Sciatic nerve (tissue), 2 donors: ENCODE data around the gene ERMP1. TPM values are rescaled to one million over a fixed set of nuclear protein-coding genes. Genes with fewer than 3 reads are reported as not detected.
A peak's percentile ranks its signal among the peaks of the same experiment; 100 is the strongest.

Experiments
- ATAC-seq: fragments of 200-7000 bp; cut with Tn5 transposase; one replicate; pipeline ENCODE4 v1.9.1; 2020; ENCODE audit warnings: mild to moderate bottlenecking, moderate library complexity
- DNase-seq: peaks from one replicate; pipeline ENCODE4 v3.0.0-alpha.2; 2020; ENCODE audit warnings: low spot score
- intact Hi-C: fragments of 100-400 bp; cut with DNase I; formaldehyde crosslinking; loops from one replicate; pipeline ENCODE4 v1.14.2; 2022
- total RNA-seq: library from RNA; stranded (reverse); fragmentation: NEBNext Ultra II Directional; extraction: Animal tissue kit (Norgen Biotek cat#: 25700); gene quantifications from one replicate; pipeline ENCODE4 v1.2.1, GENCODE V29; 2021
- donor health status: DM: no; HTN: no; CAD: no.
- donor health status: DM: no; HTN: no; CAD: no.

Gene ERMP1
- total RNA-seq, 1 donor from 2014 or later = 18.3 TPM

- DNase-seq = no peak
- no peak for ATAC-seq
- intact Hi-C loops = no loop called here
Measured at GRCh38 chr9:5857928-5858327, 25.0 kb upstream of the ERMP1 start.

DNA sequence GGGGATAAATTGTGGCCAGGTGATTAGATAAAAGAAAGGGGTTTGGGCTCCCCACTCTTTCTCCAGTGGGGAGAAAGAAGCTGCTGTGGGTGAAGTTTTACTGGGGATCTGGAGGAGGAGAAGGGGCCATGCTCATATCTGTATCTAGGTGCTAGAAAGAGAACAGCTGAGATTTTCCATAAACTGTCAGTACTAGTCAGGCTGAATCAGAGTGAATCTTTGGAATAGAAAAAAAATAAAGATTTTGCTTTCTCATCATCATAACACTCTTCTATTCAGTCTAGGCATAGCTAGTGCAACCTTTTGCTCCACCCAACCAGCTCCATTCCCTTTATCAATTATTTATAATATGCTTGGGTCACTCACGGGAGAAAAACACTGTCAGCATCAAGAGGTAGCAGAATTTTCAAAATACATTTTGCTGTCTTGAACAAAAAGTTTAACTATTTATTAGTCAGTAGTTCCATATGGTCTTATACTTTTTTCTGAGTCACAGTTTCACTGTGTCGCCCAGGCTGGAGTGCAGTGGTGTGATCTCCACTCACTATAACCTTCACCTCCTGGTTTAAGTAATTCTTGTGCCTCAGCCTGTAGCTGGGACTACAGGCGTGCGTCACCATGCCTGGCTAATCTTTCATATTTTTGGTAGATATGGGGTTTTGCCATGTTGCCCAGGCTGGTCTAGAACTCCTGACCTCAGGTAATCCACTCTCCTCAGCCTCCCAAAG is 21.3 kb upstream of the ERMP1 start:
- intact Hi-C loops = no loop called here
- ATAC-seq = no peak
- no peak for DNase-seq

DNA sequence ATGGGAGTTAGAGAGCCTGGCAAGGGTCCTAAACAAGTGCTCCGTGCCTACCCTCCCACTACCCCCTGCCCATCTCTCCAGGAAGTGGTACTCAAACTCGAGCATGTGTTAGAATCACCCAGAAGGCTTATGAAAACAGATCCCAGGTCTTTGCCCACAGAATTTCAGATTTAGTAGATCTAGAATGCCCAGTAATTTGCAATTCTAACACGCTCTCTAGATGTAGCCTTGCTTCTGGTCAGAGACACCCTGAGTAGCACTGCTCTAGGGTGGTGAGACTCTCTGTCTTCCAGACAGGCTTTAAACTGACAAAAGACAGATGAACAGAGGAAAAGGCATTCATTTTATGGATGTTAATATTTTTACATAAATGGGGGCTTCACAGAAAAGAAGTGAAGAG is 20.7 kb upstream of the ERMP1 start:
- no peak for ATAC-seq
- no peak for DNase-seq
- intact Hi-C loops = no loop called here

DNA sequence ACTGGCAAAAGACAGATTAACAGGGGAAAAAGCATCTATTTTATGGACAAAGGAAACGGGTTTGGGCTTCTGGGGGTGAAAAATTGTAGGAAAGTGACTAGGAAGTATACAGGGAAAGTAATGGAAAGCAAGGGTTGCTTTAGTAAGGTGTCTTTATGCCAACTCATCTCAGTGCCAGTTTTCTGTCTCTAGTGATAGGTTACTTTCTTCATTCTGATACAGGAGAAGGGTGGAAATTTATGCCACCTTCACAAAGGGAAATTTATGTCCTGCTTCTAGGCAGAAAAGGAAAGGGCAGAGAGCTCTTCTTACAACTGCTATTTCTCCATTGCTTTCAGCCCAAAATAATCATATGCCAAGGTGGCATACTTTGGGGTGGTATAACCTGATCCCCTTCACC is 20.1 kb upstream of the ERMP1 start:
- intact Hi-C loops = no loop called here
- ATAC-seq (no peak), DNase-seq (no peak)

DNA sequence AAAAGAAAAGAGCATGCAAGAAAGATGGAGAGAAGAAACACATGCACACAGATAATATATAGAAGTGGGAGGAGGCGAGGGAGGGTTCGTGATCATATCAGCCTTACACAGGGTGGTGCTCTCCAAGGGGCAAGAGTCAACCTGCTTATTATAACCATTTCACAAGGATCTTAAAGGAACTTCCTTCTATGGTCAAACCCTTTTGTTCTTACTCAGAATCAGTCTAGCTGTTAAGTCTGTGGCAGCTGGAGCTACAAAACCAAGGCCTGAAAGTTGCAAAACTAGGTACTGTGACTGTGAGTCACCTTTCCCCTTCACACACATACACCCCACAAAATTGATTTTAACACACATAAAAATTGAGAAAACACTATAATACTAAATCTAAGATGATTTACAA is 18.5 kb upstream of the ERMP1 start:
- no peak for ATAC-seq
- no peak for DNase-seq
- intact Hi-C loops = no loop called here

DNA sequence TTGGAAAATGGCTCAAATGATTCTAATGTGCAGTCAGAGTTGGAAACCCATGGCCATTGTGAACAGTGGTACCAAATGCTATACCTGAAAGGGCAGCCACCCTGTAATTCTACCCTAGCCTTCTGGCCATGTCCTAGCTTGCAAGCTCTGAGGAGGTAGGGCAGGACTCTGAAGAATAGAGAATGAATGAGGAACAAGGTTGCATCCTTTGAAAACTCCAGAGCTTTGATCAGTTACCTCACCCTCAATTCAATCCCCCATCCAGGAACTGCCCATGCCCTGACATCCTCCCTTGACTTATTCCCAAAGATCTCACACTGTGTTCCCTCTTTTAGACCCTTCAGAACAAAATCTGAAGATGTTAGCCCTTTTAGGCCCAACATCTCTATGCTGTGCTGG is 17.8 kb upstream of the ERMP1 start:
- no peak for DNase-seq
- intact Hi-C loops = no loop called here
- no peak for ATAC-seq

- DNase-seq (no peak), ATAC-seq (no peak)
- intact Hi-C loops = no loop called here
Measured at GRCh38 chr9:5848372-5848882, 15.5 kb upstream of the ERMP1 start.

GRCh38 chr9:5846501-5846921 is 13.6 kb upstream of the ERMP1 start:
- no peak for ATAC-seq
- intact Hi-C loops = no loop called here
- no peak for DNase-seq

DNA sequence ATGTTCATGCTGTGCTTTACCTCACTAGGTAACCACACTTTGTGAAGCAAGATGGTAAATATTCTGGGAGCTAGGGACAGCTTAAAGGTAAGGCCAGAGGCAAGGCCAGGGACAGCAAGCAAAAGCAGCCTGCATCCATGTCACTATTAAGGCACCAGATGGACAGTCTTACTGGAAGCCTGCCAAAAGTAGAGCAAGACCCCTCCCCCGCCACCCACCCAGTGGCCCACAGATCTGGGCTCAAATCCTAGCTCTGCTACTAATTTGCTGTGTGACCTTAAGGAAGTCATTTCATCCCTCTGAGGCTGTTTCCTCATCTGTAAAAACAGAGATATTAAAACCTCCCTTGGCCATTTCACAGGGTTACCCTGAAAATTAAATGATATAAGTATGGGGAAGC is 13.2 kb upstream of the ERMP1 start:
- ATAC-seq = no peak
- intact Hi-C loops = no loop called here
- no peak for DNase-seq

GRCh38 chr9:5845157-5845531 is 12.2 kb upstream of the ERMP1 start:
- ATAC-seq (no peak), DNase-seq (no peak)
- intact Hi-C loops = no loop called here

DNA sequence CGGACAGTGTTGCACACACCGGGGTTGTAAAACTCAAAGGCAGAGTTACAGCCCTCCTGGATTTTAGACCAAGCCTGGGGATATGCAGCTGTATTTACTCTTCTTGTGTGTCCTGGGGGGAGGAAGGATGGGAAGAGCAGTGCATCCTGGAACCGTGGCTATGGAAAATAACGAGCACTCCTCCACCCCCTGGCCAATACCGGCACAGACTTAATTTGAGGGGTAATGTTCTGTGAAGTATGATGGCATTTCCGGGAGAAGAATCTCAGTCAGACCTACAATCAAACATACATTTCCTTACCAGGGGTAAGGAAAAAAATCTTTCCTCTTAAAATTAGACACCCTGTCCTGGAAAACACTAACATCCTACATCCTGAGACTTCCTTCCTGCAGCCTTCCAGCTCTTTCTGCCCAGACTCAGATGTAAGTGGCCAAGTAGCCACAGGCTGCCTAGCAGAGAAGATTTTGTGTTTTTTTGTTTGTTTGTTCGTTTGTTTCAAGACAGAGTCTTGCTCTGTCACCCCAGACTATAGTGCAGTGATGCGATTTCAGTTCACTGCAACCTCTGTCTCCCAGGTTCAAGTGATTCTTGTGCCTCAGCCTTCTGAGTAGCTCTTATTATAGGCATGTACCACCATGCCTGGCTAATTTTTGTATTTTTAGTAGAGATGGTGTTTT is 11.0 kb upstream of the ERMP1 start:
- no peak for DNase-seq
- peak; percentile 88 for ATAC-seq
- intact Hi-C loops = no loop called here

- ATAC-seq (peak; percentile 61), DNase-seq (no peak)
- intact Hi-C loops = no loop called here
Measured at GRCh38 chr9:5842929-5843793, 10.2 kb upstream of the ERMP1 start.

DNA sequence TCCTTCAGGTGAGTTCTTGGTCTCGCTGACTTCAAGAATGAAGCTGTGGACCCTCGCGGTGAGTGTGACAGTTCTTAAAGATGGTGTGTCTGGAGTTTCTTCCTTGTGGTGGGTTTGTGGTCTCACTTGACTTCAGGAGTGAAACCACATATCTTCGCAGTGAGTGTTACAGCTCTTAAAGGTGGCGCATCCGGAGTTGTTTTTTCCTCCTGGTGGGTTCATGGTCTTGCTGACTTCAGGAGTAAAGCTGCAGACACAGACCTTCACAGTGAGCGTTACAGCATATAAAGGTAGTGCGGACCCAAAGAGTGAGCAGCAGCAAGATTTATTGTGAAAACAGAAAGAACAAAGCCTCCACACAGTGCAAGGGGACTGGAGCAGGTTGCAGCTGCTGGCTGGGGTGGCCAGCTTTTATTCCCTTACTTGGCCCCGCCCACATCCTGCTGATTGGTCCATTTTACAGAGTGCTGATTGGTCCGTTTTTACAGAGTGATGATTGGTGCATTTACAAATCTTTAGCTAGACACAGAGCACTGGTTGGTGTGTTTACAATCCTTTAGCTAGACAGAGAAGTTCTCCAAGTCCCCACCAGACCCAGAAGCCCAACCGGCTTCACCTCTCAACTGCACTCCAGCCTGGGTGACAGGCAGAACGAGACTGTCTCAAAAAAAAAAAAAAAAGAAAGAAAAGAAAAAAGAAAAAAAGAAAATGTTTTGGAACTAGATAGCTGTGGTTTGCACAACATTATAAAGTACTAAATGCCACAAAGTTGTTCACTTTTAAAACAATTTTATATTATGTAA is 9.1 kb upstream of the ERMP1 start:
- intact Hi-C loops = no loop called here
- ATAC-seq (no peak), DNase-seq (no peak)

DNA sequence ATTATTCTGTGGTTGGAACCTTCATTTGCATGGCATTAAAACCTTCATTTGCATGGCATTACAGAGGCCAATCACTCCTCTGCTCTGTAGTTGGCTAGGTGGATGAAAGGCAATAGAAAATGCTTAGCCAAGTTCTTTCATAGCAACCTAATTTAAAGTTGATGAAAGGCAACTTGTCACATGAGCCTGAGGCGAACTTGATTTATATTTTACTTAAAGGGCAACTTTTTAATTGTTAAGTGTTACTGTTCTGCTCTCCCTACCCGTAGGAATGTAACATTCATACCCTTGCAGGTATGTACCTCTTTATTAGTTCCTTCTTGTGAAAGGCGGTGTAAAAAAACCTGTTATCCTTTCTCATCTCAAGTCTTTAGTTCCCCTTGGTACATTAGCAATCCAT is 7.9 kb upstream of the ERMP1 start:
- ATAC-seq (no peak), DNase-seq (no peak)
- intact Hi-C loops = no loop called here

DNA sequence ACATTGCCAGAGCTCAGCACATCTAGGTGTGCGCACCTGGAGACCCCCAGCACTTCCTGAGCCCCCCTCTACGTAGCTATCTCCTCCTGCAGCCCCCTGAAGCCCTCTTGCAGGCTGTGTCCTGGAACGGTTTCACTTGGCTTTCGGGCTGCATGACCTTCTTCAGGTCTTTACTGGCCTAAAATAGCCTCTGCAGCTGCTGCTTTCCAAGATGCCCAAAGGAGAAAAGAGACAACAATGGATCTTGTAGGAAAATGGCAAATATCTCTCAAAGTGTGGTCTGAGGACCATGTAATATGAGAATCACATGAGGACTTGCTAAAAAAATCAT is 6.6 kb upstream of the ERMP1 start:
- no peak for ATAC-seq
- DNase-seq = no peak
- intact Hi-C loops = no loop called here

- no peak for ATAC-seq
- DNase-seq = no peak
- intact Hi-C loops = no loop called here
Measured at GRCh38 chr9:5838884-5839571, 6.1 kb upstream of the ERMP1 start.

DNA sequence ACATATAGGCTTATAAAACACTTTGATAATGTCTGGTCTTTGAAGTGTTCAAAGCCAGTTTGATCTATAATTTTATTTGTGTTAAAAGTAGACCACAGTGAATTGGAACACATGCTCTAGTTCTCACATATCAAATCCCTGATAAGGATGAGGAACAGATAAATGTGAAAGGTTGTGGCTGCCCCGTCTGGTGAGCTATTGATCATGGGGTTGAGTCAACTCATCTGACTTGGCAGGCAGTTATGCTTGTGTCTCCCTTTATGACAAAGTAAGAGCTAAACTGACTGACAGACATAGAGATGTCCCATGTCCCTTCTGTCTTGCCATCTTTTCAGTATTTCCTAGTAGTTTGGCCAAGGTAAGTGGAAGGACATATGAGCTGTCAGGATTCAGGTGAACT is 2.9 kb upstream of the ERMP1 start:
- no peak for DNase-seq
- ATAC-seq = no peak
- intact Hi-C loops = no loop called here

- DNase-seq (no peak), ATAC-seq (no peak)
- intact Hi-C loops = no loop called here
Measured at GRCh38 chr9:5834214-5834613, 1.3 kb upstream of the ERMP1 start.

- intact Hi-C loops = no loop called here
- ATAC-seq (no peak), DNase-seq (no peak)
Measured at GRCh38 chr9:5832071-5832537, 813 bp downstream of the ERMP1 start.
